HuH-7 (cell line): ENCODE measurements around the gene SAMD14.

Source experiments
- DNase-seq: peaks from one replicate; pipeline ENCODE4 v3.0.0; 2011; ENCODE audit warnings: low spot score

Gene SAMD14

GRCh38 chr17:50147841-50148225, 17.9 kb upstream of the SAMD14 start:
- peak; percentile 55 for DNase-seq

GRCh38 chr17:50146927-50147665, 17.1 kb upstream of the SAMD14 start:
- no peak for DNase-seq

GRCh38 chr17:50146230-50146926, 16.4 kb upstream of the SAMD14 start:
- DNase-seq, result no peak

GRCh38 chr17:50145532-50146229, 15.7 kb upstream of the SAMD14 start:
- DNase-seq, result no peak

GRCh38 chr17:50144845-50145531, 15.0 kb upstream of the SAMD14 start:
- DNase-seq, result no peak

GRCh38 chr17:50144355-50144754, 14.4 kb upstream of the SAMD14 start:
- no peak for DNase-seq

- no peak for DNase-seq
Measured at GRCh38 chr17:50143461-50144176, 13.7 kb upstream of the SAMD14 start.

- no peak for DNase-seq
Measured at GRCh38 chr17:50141745-50142110, 11.8 kb upstream of the SAMD14 start.

- DNase-seq, result no peak
Measured at GRCh38 chr17:50141026-50141744, 11.2 kb upstream of the SAMD14 start.

GRCh38 chr17:50139950-50140885, 10.3 kb upstream of the SAMD14 start:
- peak; percentile 98 for DNase-seq

GRCh38 chr17:50139185-50139783, 9.3 kb upstream of the SAMD14 start:
- DNase-seq, result no peak

GRCh38 chr17:50137042-50137441, 7.1 kb upstream of the SAMD14 start:
- DNase-seq, result no peak

- DNase-seq, result no peak
Measured at GRCh38 chr17:50136096-50136687, 6.2 kb upstream of the SAMD14 start.

GRCh38 chr17:50135316-50136095, 5.5 kb upstream of the SAMD14 start:
- DNase-seq, result no peak

- no peak for DNase-seq
Measured at GRCh38 chr17:50134206-50135110, 4.5 kb upstream of the SAMD14 start.

GRCh38 chr17:50133769-50134099, 3.8 kb upstream of the SAMD14 start:
- DNase-seq, result no peak

- DNase-seq, result no peak
Measured at GRCh38 chr17:50133028-50133768, 3.2 kb upstream of the SAMD14 start.
